ENCODE measurements around the gene CDPF1.
"Not testable (repeated sequence)": the region's sequence is repeated elsewhere in the genome, so short reads cannot be mapped to it uniquely, and the experiment has no call there.

Gene CDPF1

GRCh38 chr22:46224898-46225290 lies 25.2 kb downstream of the CDPF1 start:
- DNase-seq (ENCODE audit: low read depth), result no peak

- no peak for DNase-seq (ENCODE audit: low read depth)
These were observed 25.8 kb downstream of the CDPF1 start for GRCh38 chr22:46224044-46224897.

GRCh38 chr22:46220921-46221320 lies 29.2 kb downstream of the CDPF1 start:
- no peak for DNase-seq (ENCODE audit: low read depth)

- no peak for DNase-seq (ENCODE audit: low read depth)
These were observed 30.5 kb downstream of the CDPF1 start for GRCh38 chr22:46219636-46220035.

- no peak for DNase-seq (ENCODE audit: low read depth)
These were observed 35.5 kb downstream of the CDPF1 start for GRCh38 chr22:46214616-46215015.

GRCh38 chr22:46214149-46214548 lies 35.9 kb downstream of the CDPF1 start:
- no peak for DNase-seq (ENCODE audit: low read depth)

- DNase-seq (ENCODE audit: low read depth), result no peak
These were observed 37.0 kb downstream of the CDPF1 start for GRCh38 chr22:46213052-46213451.

GRCh38 chr22:46212195-46212594 lies 37.9 kb downstream of the CDPF1 start:
- no peak for DNase-seq (ENCODE audit: low read depth)

- no peak for DNase-seq (ENCODE audit: low read depth)
These were observed 40.8 kb downstream of the CDPF1 start for GRCh38 chr22:46209262-46209661.

- DNase-seq (ENCODE audit: low read depth), result no peak
These were observed 46.5 kb downstream of the CDPF1 start for GRCh38 chr22:46203601-46203980.

- no peak for DNase-seq (ENCODE audit: low read depth)
These were observed 47.0 kb downstream of the CDPF1 start for GRCh38 chr22:46202897-46203600.

GRCh38 chr22:46201059-46201757 lies 48.9 kb downstream of the CDPF1 start:
- DNase-seq (ENCODE audit: low read depth), result no peak

- not testable (repeated sequence) for DNase-seq (ENCODE audit: low read depth)
These were observed 51.3 kb downstream of the CDPF1 start for GRCh38 chr22:46198806-46199205.

GRCh38 chr22:46198274-46198673 lies 51.8 kb downstream of the CDPF1 start:
- no peak for DNase-seq (ENCODE audit: low read depth)

GRCh38 chr22:46196278-46196677 lies 53.8 kb downstream of the CDPF1 start:
- DNase-seq (ENCODE audit: low read depth), result no peak

- no peak for DNase-seq (ENCODE audit: low read depth)
These were observed 54.5 kb downstream of the CDPF1 start for GRCh38 chr22:46195487-46196165.
